PC-3 (cell line): ENCODE measurements around the gene MYO5C.

Experiments
- EZH2phosphoT487 ChIP-seq: fragments of 300-600 bp; sonication (generic); IDR thresholded peaks from 2 replicates; pipeline ENCODE4 v1.6.1; 2018; ENCODE audit warnings: mild to moderate bottlenecking, antibody characterized with exemption, low read length, borderline replicate concordance
- TF ChIP-seq, protein P1 (sequence below): fragments of 300-600 bp; sonication (generic); conservative IDR thresholded peaks from 2 replicates; pipeline ENCODE4 v1.5.1; 2017; ENCODE audit warnings: antibody characterized with exemption, low read depth, mild to moderate bottlenecking, low read length

GRCh38 chr15:52150043-52150825 lies 145.4 kb downstream of the MYO5C start:
- TF ChIP-seq, protein P1, sequence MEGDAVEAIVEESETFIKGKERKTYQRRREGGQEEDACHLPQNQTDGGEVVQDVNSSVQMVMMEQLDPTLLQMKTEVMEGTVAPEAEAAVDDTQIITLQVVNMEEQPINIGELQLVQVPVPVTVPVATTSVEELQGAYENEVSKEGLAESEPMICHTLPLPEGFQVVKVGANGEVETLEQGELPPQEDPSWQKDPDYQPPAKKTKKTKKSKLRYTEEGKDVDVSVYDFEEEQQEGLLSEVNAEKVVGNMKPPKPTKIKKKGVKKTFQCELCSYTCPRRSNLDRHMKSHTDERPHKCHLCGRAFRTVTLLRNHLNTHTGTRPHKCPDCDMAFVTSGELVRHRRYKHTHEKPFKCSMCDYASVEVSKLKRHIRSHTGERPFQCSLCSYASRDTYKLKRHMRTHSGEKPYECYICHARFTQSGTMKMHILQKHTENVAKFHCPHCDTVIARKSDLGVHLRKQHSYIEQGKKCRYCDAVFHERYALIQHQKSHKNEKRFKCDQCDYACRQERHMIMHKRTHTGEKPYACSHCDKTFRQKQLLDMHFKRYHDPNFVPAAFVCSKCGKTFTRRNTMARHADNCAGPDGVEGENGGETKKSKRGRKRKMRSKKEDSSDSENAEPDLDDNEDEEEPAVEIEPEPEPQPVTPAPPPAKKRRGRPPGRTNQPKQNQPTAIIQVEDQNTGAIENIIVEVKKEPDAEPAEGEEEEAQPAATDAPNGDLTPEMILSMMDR = no peak
- TF ChIP-seq EZH2phosphoT487 = no peak
